ENCODE measurements around the gene CRYGD. TPM values are rescaled to one million over a fixed set of nuclear protein-coding genes. Genes with fewer than 3 reads are reported as not detected.

Gene CRYGD
- total and polyA plus RNA-seq, 2 of the 13 experiments (the other 11 are each of a cell fraction or from before 2014, with no cell fraction given) = not detected

GRCh38 chr2:208142925-208143799 is 18.8 kb upstream of the CRYGD start (continued):
- TF ChIP-seq ZNF503 (CRISPR knock-in tag; IDR thresholded peaks at IDR 0.05) = 0 out of 2 replicates have a peak, but pooled peaks have one; percentile 35
- TF ChIP-seq ZNF276 (CRISPR knock-in tag; IDR thresholded peaks at IDR 0.05; ENCODE audit: low read depth) = no peak
- 0 out of 2 replicates have a peak, but pooled peaks have one; percentile 9 for TF ChIP-seq RXRB (CRISPR knock-in tag; IDR thresholded peaks at IDR 0.05; ENCODE audit: borderline replicate concordance)
- TF ChIP-seq SMARCC2 (IDR thresholded peaks at IDR 0.05) = no peak
- TF ChIP-seq ZNF577 (CRISPR knock-in tag; IDR thresholded peaks at IDR 0.05; ENCODE audit: borderline replicate concordance, low read depth) = no peak
- TF ChIP-seq ZNF44 (CRISPR knock-in tag; IDR thresholded peaks at IDR 0.05) = no peak
- peak; percentile 51; the same call in 1 of the 2 replicates for TF ChIP-seq ZNF580 (CRISPR knock-in tag; IDR thresholded peaks at IDR 0.05; ENCODE audit: borderline replicate concordance, low read depth)
- TF ChIP-seq ATF3 (CRISPR knock-in tag; IDR thresholded peaks at IDR 0.05) = no peak
- no peak for TF ChIP-seq ATAD3A (CRISPR knock-in tag; IDR thresholded peaks at IDR 0.05)
- no peak for TF ChIP-seq ZNF451 (CRISPR knock-in tag; IDR thresholded peaks at IDR 0.05)
- no peak for TF ChIP-seq RBFOX2 (IDR thresholded peaks at IDR 0.05; ENCODE audit: low read depth, low read length)
- no peak for TF ChIP-seq CENPX (CRISPR knock-in tag; IDR thresholded peaks at IDR 0.05)
- TF ChIP-seq ATF7-NPFF (CRISPR knock-in tag; IDR thresholded peaks at IDR 0.05; ENCODE audit: low read depth) = no peak
- peak; percentile 59 for TF ChIP-seq FOSL2 (CRISPR knock-in tag; IDR thresholded peaks at IDR 0.05)
- TF ChIP-seq FOXP4 (CRISPR knock-in tag; IDR thresholded peaks at IDR 0.05) = peak; percentile 88
- no peak for TF ChIP-seq NFYB (CRISPR knock-in tag; IDR thresholded peaks at IDR 0.05)
- TF ChIP-seq ZNF430 (CRISPR knock-in tag; IDR thresholded peaks at IDR 0.05) = no peak
- TF ChIP-seq IKZF5 (CRISPR knock-in tag; IDR thresholded peaks at IDR 0.05) = no peak; the same call in 1 of the 2 replicates
- TF ChIP-seq TFAP4 (IDR thresholded peaks at IDR 0.05; ENCODE audit: borderline replicate concordance, low read depth) = peak; percentile 56; the same call in 1 of the 2 replicates
- peak; percentile 87 for TF ChIP-seq ADNP (CRISPR knock-in tag; IDR thresholded peaks at IDR 0.05)
- no peak for TF ChIP-seq ZNF780A (CRISPR knock-in tag; IDR thresholded peaks at IDR 0.05)

All from HepG2 (cell line).